GM23338 (cell line): ENCODE measurements around the gene OSBPL5. TPM values are rescaled to one million over a fixed set of nuclear protein-coding genes. Genes with fewer than 3 reads are reported as not detected.

Experiments used
- ATAC-seq: fragments of 200-7000 bp; cut with Tn5 transposase; 3 replicates; pipeline ENCODE4 v1.9.1; 2020
- DNase-seq: peaks from one replicate; pipeline ENCODE4 v3.0.0-alpha.2; 2015; ENCODE audit warnings: low spot score
- H2AFZ ChIP-seq: fragments of 200-600 bp; sonication (generic); 2 replicates; pipeline ENCODE4 v1.8.0; 2016; ENCODE audit warnings: antibody characterized with exemption, mild to moderate bottlenecking, moderate library complexity
- H3F3A ChIP-seq: fragments of 200-600 bp; sonication (generic); replicated peaks from 2 replicates; pipeline ENCODE4 v1.8.0; 2017; ENCODE audit warnings: antibody characterized with exemption, mixed run types, low read depth
- H3K27ac ChIP-seq: fragments of 200-600 bp; sonication (generic); 2 replicates; pipeline ENCODE4 v1.6.1; 2016; ENCODE audit warnings: low read depth
- H3K27me3 ChIP-seq: fragments of 200-600 bp; sonication (generic); 2 replicates; pipeline ENCODE4 v1.8.0; 2016; ENCODE audit warnings: mild to moderate bottlenecking, mixed run types, moderate library complexity; ENCODE audit not compliant: insufficient read depth
- H3K36me3 ChIP-seq: fragments of 200-600 bp; sonication (generic); 2 replicates; pipeline ENCODE4 v1.8.0; 2016; ENCODE audit warnings: mild to moderate bottlenecking; ENCODE audit not compliant: insufficient read depth
- H3K4me1 ChIP-seq: fragments of 200-600 bp; sonication (generic); 2 replicates; pipeline ENCODE4 v1.8.0; 2016; ENCODE audit warnings: mild to moderate bottlenecking, moderate library complexity; ENCODE audit not compliant: insufficient read depth
- H3K4me2 ChIP-seq: fragments of 200-600 bp; sonication (generic); 2 replicates; pipeline ENCODE4 v1.7.1; 2017; ENCODE audit warnings: mixed run types
- H3K4me3 ChIP-seq: fragments of 200-600 bp; sonication (generic); 2 replicates; pipeline ENCODE4 v1.6.1; 2016; ENCODE audit warnings: mixed run types
- H3K79me2 ChIP-seq: fragments of 200-600 bp; sonication (generic); replicated peaks from 2 replicates; pipeline ENCODE4 v1.8.0; 2017; ENCODE audit warnings: mild to moderate bottlenecking; ENCODE audit not compliant: insufficient read depth
- H3K9me2 ChIP-seq: fragments of 200-600 bp; sonication (generic); 2 replicates; pipeline ENCODE4 v1.8.0; 2017; ENCODE audit not compliant: insufficient read depth
- H4K20me1 ChIP-seq: fragments of 200-600 bp; sonication (generic); replicated peaks from 2 replicates; pipeline ENCODE4 v1.8.0; 2017; ENCODE audit warnings: mild to moderate bottlenecking; ENCODE audit not compliant: insufficient read depth
- H3K27ac Mint-ChIP-seq: 2 replicates; pipeline ENCODE4 v1.8.0; 2020; ENCODE audit warnings: inconsistent platforms, mild to moderate bottlenecking, moderate library complexity, mixed read lengths
- H3K27me3 Mint-ChIP-seq: 3 replicates; pipeline ENCODE4 v1.8.0; 2022; ENCODE audit warnings: low read depth, mild to moderate bottlenecking, moderate library complexity, mixed read lengths, inconsistent platforms; ENCODE audit not compliant: insufficient read depth, poor library complexity
- H3K36me3 Mint-ChIP-seq: 3 replicates; pipeline ENCODE4 v1.8.0; 2021; ENCODE audit warnings: low read depth, mild to moderate bottlenecking, inconsistent platforms, moderate library complexity, mixed read lengths
- H3K4me1 Mint-ChIP-seq: 3 replicates; pipeline ENCODE4 v1.8.0; 2020; ENCODE audit warnings: mild to moderate bottlenecking, inconsistent platforms, mixed read lengths
- H3K4me3 Mint-ChIP-seq: 3 replicates; pipeline ENCODE4 v1.8.0; 2021; ENCODE audit warnings: moderate library complexity, mild to moderate bottlenecking, inconsistent platforms, mixed read lengths
- H3K9me3 Mint-ChIP-seq: 3 replicates; pipeline ENCODE4 v1.8.0; 2020; ENCODE audit warnings: moderate library complexity, mild to moderate bottlenecking, inconsistent platforms, mixed read lengths
- EZH2 ChIP-seq: fragments of 200-600 bp; sonication (generic); IDR thresholded peaks from one replicate; pipeline ENCODE4 v1.8.0; 2017; ENCODE audit warnings: antibody characterized with exemption, mild to moderate bottlenecking, low read depth; ENCODE audit not compliant: unreplicated experiment
- EZH2phosphoT487 ChIP-seq: fragments of 200-600 bp; sonication (generic); IDR thresholded peaks from one replicate; pipeline ENCODE4 v1.8.1; 2018; ENCODE audit warnings: antibody characterized with exemption; ENCODE audit not compliant: unreplicated experiment
- JUNB ChIP-seq: IDR thresholded peaks from one replicate; pipeline ENCODE4 v1.6.1; 2016; ENCODE audit warnings: antibody characterized with exemption; ENCODE audit not compliant: unreplicated experiment
- POLR2AphosphoS5 ChIP-seq: IDR thresholded peaks from 2 replicates; pipeline ENCODE4 v1.6.1; 2016; ENCODE audit warnings: antibody characterized with exemption, low read depth
- REST ChIP-seq: IDR thresholded peaks from one replicate; pipeline ENCODE4 v1.6.1; 2018; ENCODE audit warnings: antibody characterized with exemption; ENCODE audit not compliant: unreplicated experiment
- STAT1 ChIP-seq: IDR thresholded peaks from one replicate; pipeline ENCODE4 v1.6.1; 2016; ENCODE audit warnings: antibody characterized with exemption; ENCODE audit not compliant: unreplicated experiment
- polyA plus RNA-seq: library from polyadenylated mRNA; unstranded; fragments of >200 nt; fragmentation: Nextera tagmentation; extraction: Ambion mirVana; gene quantifications from 2 replicates; pipeline ENCODE4 v1.2.1, GENCODE V29; 2016
- total RNA-seq: library from RNA; depleted of rRNA; stranded (reverse); fragments of >200 nt; shearing (Covaris generic); gene quantifications from 2 replicates; pipeline ENCODE4 v1.2.3, GENCODE V29; 2014
- TF ChIP-seq, protein P1 (sequence below): fragments of 250-450 bp; sonication (Bioruptor Pico); IDR thresholded peaks from 2 replicates; pipeline ENCODE4 v1.5.0; 2020; ENCODE audit warnings: mild to moderate bottlenecking, moderate library complexity
- TF ChIP-seq, protein P2 (sequence below), 2 experiments: fragments of 200-600 bp in 1 of 2; sonication (generic) in 1 of 2; conservative IDR thresholded peaks; 2 replicates each; pipeline versions ENCODE4 v1.5.1 to v1.6.1; 2016 to 2017; ENCODE audit warnings: antibody characterized with exemption in 2 of 2, low read depth in 2 of 2, mild to moderate bottlenecking in 2 of 2, moderate library complexity in 1 of 2

OSBPL5 gene
- total and polyA plus RNA-seq, 2 experiments from 2014 or later: 2.7 to 12.0 TPM

GRCh38 chr11:3129181-3129590, 35.9 kb downstream of the OSBPL5 start:
- H3K36me3 Mint-ChIP-seq: no peaks in the 10 kb centered on the region
- no peak for DNase-seq
- H3K27ac Mint-ChIP-seq: no peak overlapping the region

DNA sequence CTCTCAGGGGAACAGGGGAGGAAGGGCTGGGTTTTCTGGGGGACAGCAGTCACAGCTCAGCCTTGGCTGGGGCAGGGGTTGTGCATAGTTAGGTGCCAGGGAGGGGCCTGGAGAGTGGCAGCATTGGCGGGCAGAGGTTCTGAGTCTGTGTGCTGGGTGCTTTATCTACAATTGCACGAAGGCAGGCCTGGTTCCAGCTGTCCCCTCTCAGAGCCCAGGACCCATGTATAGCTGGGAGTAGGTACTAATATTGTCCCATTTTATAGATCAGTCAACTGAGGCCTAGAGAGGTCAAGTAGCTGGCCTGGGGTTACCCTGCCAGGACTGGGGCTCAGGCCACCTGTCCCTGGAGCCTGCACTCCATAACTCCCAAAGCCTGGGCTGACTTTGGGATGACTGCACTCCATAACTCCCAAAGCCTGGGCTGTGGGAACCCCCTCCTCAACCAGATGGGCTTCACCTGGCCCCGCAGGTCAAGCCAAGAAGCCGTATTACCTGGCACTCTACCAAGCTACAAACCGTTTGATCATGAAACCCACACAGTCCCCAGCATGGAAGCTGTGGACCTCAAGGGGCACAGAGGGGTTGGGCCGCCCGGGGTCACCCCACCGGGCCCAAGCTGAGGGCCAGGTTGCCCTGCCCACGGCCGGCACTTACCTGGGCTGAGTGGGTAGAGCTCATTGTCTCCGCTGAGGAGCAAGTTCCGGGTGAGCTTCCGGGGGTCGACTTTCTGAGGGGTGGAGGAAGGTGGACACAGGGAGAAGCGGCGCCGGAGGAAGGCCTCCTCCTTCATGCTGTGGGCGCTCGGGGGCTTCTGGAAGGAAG, 36.5 kb downstream of the OSBPL5 start:
- Histone ChIP-seq H2AFZ (no peak overlapping the region), H3K4me3 (no peak overlapping the region), H4K20me1 (no peaks in the 10 kb centered on the region), H3K27me3 (no peaks in the 10 kb centered on the region), H3K4me1 (no peaks in the 10 kb centered on the region), H3K79me2 (no peaks in the 10 kb centered on the region), H3F3A (no peaks in the 10 kb centered on the region), H3K27ac (no peak overlapping the region), H3K36me3 (no peaks in the 10 kb centered on the region), H3K4me2 (no peak overlapping the region), H3K9me2 (no peaks in the 10 kb centered on the region)
- Mint-ChIP-seq H3K36me3 (no peaks in the 10 kb centered on the region), H3K27ac (no peak overlapping the region), H3K4me1 (no peaks in the 10 kb centered on the region), H3K4me3 (no peak overlapping the region), H3K27me3 (peaks cover 2% of the 10 kb centered on the region), H3K9me3 (no peaks in the 10 kb centered on the region)
- no peak for DNase-seq
- no peak for ATAC-seq
- TF ChIP-seq REST (no peak), JUNB (no peak), EZH2phosphoT487 (no peak), EZH2 (no peak)
- TF ChIP-seq, protein P1, sequence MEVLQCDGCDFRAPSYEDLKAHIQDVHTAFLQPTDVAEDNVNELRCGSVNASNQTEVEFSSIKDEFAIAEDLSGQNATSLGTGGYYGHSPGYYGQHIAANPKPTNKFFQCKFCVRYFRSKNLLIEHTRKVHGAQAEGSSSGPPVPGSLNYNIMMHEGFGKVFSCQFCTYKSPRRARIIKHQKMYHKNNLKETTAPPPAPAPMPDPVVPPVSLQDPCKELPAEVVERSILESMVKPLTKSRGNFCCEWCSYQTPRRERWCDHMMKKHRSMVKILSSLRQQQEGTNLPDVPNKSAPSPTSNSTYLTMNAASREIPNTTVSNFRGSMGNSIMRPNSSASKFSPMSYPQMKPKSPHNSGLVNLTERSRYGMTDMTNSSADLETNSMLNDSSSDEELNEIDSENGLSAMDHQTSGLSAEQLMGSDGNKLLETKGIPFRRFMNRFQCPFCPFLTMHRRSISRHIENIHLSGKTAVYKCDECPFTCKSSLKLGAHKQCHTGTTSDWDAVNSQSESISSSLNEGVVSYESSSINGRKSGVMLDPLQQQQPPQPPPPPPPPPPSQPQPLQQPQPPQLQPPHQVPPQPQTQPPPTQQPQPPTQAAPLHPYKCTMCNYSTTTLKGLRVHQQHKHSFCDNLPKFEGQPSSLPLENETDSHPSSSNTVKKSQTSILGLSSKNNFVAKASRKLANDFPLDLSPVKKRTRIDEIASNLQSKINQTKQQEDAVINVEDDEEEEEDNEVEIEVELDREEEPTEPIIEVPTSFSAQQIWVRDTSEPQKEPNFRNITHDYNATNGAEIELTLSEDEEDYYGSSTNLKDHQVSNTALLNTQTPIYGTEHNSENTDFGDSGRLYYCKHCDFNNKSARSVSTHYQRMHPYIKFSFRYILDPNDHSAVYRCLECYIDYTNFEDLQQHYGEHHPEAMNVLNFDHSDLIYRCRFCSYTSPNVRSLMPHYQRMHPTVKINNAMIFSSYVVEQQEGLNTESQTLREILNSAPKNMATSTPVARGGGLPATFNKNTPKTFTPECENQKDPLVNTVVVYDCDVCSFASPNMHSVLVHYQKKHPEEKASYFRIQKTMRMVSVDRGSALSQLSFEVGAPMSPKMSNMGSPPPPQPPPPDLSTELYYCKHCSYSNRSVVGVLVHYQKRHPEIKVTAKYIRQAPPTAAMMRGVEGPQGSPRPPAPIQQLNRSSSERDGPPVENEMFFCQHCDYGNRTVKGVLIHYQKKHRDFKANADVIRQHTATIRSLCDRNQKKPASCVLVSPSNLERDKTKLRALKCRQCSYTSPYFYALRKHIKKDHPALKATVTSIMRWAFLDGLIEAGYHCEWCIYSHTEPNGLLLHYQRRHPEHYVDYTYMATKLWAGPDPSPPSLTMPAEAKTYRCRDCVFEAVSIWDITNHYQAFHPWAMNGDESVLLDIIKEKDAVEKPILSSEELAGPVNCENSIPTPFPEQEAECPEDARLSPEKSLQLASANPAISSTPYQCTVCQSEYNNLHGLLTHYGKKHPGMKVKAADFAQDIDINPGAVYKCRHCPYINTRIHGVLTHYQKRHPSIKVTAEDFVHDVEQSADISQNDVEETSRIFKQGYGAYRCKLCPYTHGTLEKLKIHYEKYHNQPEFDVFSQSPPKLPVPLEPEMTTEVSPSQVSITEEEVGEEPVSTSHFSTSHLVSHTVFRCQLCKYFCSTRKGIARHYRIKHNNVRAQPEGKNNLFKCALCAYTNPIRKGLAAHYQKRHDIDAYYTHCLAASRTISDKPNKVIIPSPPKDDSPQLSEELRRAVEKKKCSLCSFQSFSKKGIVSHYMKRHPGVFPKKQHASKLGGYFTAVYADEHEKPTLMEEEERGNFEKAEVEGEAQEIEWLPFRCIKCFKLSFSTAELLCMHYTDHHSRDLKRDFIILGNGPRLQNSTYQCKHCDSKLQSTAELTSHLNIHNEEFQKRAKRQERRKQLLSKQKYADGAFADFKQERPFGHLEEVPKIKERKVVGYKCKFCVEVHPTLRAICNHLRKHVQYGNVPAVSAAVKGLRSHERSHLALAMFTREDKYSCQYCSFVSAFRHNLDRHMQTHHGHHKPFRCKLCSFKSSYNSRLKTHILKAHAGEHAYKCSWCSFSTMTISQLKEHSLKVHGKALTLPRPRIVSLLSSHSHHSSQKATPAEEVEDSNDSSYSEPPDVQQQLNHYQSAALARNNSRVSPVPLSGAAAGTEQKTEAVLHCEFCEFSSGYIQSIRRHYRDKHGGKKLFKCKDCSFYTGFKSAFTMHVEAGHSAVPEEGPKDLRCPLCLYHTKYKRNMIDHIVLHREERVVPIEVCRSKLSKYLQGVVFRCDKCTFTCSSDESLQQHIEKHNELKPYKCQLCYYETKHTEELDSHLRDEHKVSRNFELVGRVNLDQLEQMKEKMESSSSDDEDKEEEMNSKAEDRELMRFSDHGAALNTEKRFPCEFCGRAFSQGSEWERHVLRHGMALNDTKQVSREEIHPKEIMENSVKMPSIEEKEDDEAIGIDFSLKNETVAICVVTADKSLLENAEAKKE (CRISPR knock-in tag): no peak

More at GRCh38 chr11:3129181-3129590, 35.9 kb downstream of the OSBPL5 start:
- H3K27ac ChIP-seq: no peak overlapping the region
- ATAC-seq: no peak
- H3K36me3 ChIP-seq: no peaks in the 10 kb centered on the region
- no peaks in the 10 kb centered on the region for H3K79me2 ChIP-seq
- no peak overlapping the region for H3K4me3 Mint-ChIP-seq
- peaks cover 2% of the 10 kb centered on the region for H3K27me3 Mint-ChIP-seq
- H3K4me3 ChIP-seq: no peak overlapping the region
- no peak overlapping the region for H3K4me2 ChIP-seq
- no peaks in the 10 kb centered on the region for H3F3A ChIP-seq
- H3K4me1 ChIP-seq: no peaks in the 10 kb centered on the region
- no peak for TF ChIP-seq POLR2AphosphoS5
- TF ChIP-seq, protein P2, sequence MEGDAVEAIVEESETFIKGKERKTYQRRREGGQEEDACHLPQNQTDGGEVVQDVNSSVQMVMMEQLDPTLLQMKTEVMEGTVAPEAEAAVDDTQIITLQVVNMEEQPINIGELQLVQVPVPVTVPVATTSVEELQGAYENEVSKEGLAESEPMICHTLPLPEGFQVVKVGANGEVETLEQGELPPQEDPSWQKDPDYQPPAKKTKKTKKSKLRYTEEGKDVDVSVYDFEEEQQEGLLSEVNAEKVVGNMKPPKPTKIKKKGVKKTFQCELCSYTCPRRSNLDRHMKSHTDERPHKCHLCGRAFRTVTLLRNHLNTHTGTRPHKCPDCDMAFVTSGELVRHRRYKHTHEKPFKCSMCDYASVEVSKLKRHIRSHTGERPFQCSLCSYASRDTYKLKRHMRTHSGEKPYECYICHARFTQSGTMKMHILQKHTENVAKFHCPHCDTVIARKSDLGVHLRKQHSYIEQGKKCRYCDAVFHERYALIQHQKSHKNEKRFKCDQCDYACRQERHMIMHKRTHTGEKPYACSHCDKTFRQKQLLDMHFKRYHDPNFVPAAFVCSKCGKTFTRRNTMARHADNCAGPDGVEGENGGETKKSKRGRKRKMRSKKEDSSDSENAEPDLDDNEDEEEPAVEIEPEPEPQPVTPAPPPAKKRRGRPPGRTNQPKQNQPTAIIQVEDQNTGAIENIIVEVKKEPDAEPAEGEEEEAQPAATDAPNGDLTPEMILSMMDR (conservative IDR thresholded peaks at IDR 0.05; ENCODE audit: low read depth in 2 of 2): no peak
- no peak for TF ChIP-seq EZH2
- no peak for TF ChIP-seq STAT1
- no peak for TF ChIP-seq EZH2phosphoT487
- H3K4me1 Mint-ChIP-seq: no peaks in the 10 kb centered on the region
- no peak overlapping the region for H2AFZ ChIP-seq
- H3K27me3 ChIP-seq: no peaks in the 10 kb centered on the region
- H4K20me1 ChIP-seq: no peaks in the 10 kb centered on the region
- no peaks in the 10 kb centered on the region for H3K9me3 Mint-ChIP-seq
- no peaks in the 10 kb centered on the region for H3K9me2 ChIP-seq
